KBM-7 (cell line): ENCODE data around the gene GOLT1A.

Source experiments
- DNase-seq: peaks from one replicate; pipeline ENCODE4 v3.0.0-alpha.2; 2015
- in situ Hi-C: fragments of 300-500 bp; cut with MboI; formaldehyde crosslinking; loops from 2 replicates; pipeline ENCODE4 v1.14.3; 2020; ENCODE audit warnings: low sequenced_read_pairs, low pct_unique_long_range_greater_than_20kb, mixed read lengths

GOLT1A gene

GRCh38 chr1:204149635-204150565 lies 63.9 kb downstream of the GOLT1A start:
- in situ Hi-C loops: loop anchor here (25.0 kb wide), 1 partner anchor 212 kb away; the partner anchor contains the start of gene PLEKHA6
- no peak for DNase-seq

GRCh38 chr1:204149107-204149506 lies 64.7 kb downstream of the GOLT1A start:
- no peak for DNase-seq
- in situ Hi-C loops: no loop called here
